B cell (primary cell): ENCODE results near the gene MAP4K2.

ENCODE experiments used
- EZH2 ChIP-seq: IDR thresholded peaks from 2 replicates; pipeline ENCODE4 v1.6.1; 2012; ENCODE audit warnings: borderline replicate concordance, low read depth, mild to moderate bottlenecking, moderate library complexity, low read length; ENCODE audit not compliant: insufficient read depth, poor library complexity, severe bottlenecking
- TF ChIP-seq, protein P1 (sequence below): fragments of 200-600 bp; IDR thresholded peaks from one replicate; pipeline ENCODE4 v1.8.0; 2022; ENCODE audit warnings: antibody characterized with exemption, mild to moderate bottlenecking

DNA sequence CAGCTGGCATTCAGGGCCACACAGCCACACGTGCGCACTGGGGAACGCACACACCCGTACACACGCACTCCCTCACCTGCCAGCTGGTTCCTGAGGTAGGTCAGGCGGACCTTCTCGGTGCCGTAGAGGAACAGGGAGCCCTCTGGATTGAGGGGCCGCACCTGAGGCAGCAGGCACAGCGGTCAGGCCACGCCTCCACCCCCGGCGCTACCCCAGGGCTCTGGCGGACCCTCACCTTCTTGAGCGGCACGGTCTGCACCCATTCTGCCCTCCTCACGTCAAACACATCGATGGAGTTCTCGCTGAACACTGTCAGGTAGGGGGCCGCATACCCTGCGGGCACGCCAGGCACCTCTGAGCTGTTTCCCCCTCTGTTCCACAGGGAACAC, 24.4 kb upstream of the MAP4K2 start:
- TF ChIP-seq, protein P1, sequence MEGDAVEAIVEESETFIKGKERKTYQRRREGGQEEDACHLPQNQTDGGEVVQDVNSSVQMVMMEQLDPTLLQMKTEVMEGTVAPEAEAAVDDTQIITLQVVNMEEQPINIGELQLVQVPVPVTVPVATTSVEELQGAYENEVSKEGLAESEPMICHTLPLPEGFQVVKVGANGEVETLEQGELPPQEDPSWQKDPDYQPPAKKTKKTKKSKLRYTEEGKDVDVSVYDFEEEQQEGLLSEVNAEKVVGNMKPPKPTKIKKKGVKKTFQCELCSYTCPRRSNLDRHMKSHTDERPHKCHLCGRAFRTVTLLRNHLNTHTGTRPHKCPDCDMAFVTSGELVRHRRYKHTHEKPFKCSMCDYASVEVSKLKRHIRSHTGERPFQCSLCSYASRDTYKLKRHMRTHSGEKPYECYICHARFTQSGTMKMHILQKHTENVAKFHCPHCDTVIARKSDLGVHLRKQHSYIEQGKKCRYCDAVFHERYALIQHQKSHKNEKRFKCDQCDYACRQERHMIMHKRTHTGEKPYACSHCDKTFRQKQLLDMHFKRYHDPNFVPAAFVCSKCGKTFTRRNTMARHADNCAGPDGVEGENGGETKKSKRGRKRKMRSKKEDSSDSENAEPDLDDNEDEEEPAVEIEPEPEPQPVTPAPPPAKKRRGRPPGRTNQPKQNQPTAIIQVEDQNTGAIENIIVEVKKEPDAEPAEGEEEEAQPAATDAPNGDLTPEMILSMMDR = no peak
- no peak for TF ChIP-seq EZH2
